ENCODE data around the gene C12orf43. TPM values are rescaled to one million over a fixed set of nuclear protein-coding genes. Genes with fewer than 3 reads are reported as not detected.

Gene C12orf43
- total and polyA plus RNA-seq, 4 donors: 6.8 to 8.2 (median 7.6) TPM

DNA sequence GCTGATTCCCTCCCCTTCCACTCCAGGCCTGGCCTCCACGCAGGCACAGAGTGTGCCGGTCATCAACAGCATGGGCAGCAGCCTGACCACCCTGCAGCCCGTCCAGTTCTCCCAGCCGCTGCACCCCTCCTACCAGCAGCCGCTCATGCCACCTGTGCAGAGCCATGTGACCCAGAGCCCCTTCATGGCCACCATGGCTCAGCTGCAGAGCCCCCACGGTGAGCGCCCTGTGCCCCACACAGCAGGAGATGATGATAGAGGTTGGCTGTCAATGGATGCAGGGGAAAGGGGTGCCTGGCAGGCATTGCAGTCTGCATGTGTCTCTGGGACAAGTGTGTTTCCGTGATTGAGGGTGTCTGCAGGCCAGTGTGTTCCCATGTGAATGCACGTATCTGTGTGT is 18.8 kb downstream of the C12orf43 start:
- no peak for TF ChIP-seq HNF4A (conservative IDR thresholded peaks at IDR 0.05)
- TF ChIP-seq, protein P1, sequence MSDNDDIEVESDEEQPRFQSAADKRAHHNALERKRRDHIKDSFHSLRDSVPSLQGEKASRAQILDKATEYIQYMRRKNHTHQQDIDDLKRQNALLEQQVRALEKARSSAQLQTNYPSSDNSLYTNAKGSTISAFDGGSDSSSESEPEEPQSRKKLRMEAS (IDR thresholded peaks at IDR 0.05): no peak
- TF ChIP-seq RXRA (IDR thresholded peaks at IDR 0.05): no peak
- TF ChIP-seq NR2F2 (IDR thresholded peaks at IDR 0.05): no peak
- no peak for TF ChIP-seq RAD21 (IDR thresholded peaks at IDR 0.05)
- Histone ChIP-seq H3K9ac (ENCODE audit: low read depth in 1 of 2, low read length in 2 of 2) (no peak overlapping the region), H3K9me3 (ENCODE audit: control insufficient read depth in 4 of 4, low read length in 3 of 4) (no peaks in the 10 kb centered on the region), H3K36me3 (ENCODE audit: control insufficient read depth in 4 of 4, insufficient read depth in 3 of 4, low read depth in 1 of 4, low read length in 3 of 4) (peaks cover 15 to 67% (median 44%) of the 10 kb centered on the region in 4 donors), H3K27me3 (ENCODE audit: control insufficient read depth in 4 of 4, insufficient read depth in 4 of 4, low read length in 3 of 4) (no peaks in the 10 kb centered on the region), H3K4me1 (ENCODE audit: control insufficient read depth in 4 of 4, insufficient read depth in 4 of 4, low read length in 3 of 4) (peaks cover 1 to 23% (median 13%) of the 10 kb centered on the region in 4 donors), H3K27ac (ENCODE audit: low read depth in 1 of 2, low read length in 2 of 2) (no peak overlapping the region), H3K4me3 (ENCODE audit: low read depth in 1 of 3, low read length in 3 of 3) (no peak overlapping the region)
- 86% methylated on average over 9 of the region's 9 CpGs for WGBS
- DNase-seq (ENCODE audit: low spot score): no peak

DNA sequence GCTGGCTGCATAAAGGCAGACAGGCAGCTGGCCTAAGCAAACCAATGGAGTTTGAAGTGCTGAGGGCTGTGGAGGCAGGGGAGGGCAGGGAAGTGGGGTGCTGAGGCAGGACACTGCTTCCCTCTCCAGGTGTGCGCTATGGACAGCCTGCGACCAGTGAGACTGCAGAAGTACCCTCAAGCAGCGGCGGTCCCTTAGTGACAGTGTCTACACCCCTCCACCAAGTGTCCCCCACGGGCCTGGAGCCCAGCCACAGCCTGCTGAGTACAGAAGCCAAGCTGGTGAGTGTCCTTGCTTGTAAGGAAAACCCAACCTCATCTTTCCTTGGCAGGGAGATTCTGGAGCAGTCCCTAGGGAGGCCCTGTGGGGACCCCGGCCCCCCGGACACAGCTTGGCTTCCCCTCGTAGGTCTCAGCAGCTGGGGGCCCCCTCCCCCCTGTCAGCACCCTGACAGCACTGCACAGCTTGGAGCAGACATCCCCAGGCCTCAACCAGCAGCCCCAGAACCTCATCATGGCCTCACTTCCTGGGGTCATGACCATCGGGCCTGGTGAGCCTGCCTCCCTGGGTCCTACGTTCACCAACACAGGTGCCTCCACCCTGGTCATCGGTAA is 20.0 kb downstream of the C12orf43 start:
- no peak for DNase-seq (ENCODE audit: low spot score)
- H3K36me3 ChIP-seq (ENCODE audit: control insufficient read depth in 4 of 4, insufficient read depth in 3 of 4, low read depth in 1 of 4, low read length in 3 of 4): peaks cover 13 to 58% (median 40%) of the 10 kb centered on the region in 4 donors
- H3K4me1 ChIP-seq (ENCODE audit: control insufficient read depth in 4 of 4, insufficient read depth in 4 of 4, low read length in 3 of 4): peaks cover 1 to 23% (median 13%) of the 10 kb centered on the region in 4 donors
- no peak overlapping the region for H3K27ac ChIP-seq (ENCODE audit: low read depth in 1 of 2, low read length in 2 of 2)
- H3K4me3 ChIP-seq (ENCODE audit: low read depth in 1 of 3, low read length in 3 of 3): no peak overlapping the region
- no peaks in the 10 kb centered on the region for H3K27me3 ChIP-seq (ENCODE audit: control insufficient read depth in 4 of 4, insufficient read depth in 4 of 4, low read length in 3 of 4)
- H3K9ac ChIP-seq (ENCODE audit: low read depth in 1 of 2, low read length in 2 of 2): no peak overlapping the region
- TF ChIP-seq HNF4G (IDR thresholded peaks at IDR 0.05): no peak
- TF ChIP-seq, protein P2, sequence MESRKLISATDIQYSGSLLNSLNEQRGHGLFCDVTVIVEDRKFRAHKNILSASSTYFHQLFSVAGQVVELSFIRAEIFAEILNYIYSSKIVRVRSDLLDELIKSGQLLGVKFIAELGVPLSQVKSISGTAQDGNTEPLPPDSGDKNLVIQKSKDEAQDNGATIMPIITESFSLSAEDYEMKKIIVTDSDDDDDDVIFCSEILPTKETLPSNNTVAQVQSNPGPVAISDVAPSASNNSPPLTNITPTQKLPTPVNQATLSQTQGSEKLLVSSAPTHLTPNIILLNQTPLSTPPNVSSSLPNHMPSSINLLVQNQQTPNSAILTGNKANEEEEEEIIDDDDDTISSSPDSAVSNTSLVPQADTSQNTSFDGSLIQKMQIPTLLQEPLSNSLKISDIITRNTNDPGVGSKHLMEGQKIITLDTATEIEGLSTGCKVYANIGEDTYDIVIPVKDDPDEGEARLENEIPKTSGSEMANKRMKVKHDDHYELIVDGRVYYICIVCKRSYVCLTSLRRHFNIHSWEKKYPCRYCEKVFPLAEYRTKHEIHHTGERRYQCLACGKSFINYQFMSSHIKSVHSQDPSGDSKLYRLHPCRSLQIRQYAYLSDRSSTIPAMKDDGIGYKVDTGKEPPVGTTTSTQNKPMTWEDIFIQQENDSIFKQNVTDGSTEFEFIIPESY (IDR thresholded peaks at IDR 0.05): no peak
- TF ChIP-seq, protein P3, sequence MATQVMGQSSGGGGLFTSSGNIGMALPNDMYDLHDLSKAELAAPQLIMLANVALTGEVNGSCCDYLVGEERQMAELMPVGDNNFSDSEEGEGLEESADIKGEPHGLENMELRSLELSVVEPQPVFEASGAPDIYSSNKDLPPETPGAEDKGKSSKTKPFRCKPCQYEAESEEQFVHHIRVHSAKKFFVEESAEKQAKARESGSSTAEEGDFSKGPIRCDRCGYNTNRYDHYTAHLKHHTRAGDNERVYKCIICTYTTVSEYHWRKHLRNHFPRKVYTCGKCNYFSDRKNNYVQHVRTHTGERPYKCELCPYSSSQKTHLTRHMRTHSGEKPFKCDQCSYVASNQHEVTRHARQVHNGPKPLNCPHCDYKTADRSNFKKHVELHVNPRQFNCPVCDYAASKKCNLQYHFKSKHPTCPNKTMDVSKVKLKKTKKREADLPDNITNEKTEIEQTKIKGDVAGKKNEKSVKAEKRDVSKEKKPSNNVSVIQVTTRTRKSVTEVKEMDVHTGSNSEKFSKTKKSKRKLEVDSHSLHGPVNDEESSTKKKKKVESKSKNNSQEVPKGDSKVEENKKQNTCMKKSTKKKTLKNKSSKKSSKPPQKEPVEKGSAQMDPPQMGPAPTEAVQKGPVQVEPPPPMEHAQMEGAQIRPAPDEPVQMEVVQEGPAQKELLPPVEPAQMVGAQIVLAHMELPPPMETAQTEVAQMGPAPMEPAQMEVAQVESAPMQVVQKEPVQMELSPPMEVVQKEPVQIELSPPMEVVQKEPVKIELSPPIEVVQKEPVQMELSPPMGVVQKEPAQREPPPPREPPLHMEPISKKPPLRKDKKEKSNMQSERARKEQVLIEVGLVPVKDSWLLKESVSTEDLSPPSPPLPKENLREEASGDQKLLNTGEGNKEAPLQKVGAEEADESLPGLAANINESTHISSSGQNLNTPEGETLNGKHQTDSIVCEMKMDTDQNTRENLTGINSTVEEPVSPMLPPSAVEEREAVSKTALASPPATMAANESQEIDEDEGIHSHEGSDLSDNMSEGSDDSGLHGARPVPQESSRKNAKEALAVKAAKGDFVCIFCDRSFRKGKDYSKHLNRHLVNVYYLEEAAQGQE (IDR thresholded peaks at IDR 0.05): no peak
- TF ChIP-seq EGR1 (IDR thresholded peaks at IDR 0.05; ENCODE audit: low read depth in 2 of 2): no peak
- TF ChIP-seq RAD21 (IDR thresholded peaks at IDR 0.05): no peak
- no peak for TF ChIP-seq GABPA (IDR thresholded peaks at IDR 0.05 in 1 of 2, conservative IDR thresholded peaks at IDR 0.05 in 1 of 2)
- TF ChIP-seq, protein P1 (IDR thresholded peaks at IDR 0.05): no peak
- 93% methylated on average over 11 of the region's 11 CpGs for WGBS
- H3K9me3 ChIP-seq (ENCODE audit: control insufficient read depth in 4 of 4, low read length in 3 of 4): no peaks in the 10 kb centered on the region
